ENCODE measurements around the gene MRPL28.
"Not testable (repeated sequence)": the region's sequence is repeated elsewhere in the genome, so short reads cannot be mapped to it uniquely, and the experiment has no call there.

DNA sequence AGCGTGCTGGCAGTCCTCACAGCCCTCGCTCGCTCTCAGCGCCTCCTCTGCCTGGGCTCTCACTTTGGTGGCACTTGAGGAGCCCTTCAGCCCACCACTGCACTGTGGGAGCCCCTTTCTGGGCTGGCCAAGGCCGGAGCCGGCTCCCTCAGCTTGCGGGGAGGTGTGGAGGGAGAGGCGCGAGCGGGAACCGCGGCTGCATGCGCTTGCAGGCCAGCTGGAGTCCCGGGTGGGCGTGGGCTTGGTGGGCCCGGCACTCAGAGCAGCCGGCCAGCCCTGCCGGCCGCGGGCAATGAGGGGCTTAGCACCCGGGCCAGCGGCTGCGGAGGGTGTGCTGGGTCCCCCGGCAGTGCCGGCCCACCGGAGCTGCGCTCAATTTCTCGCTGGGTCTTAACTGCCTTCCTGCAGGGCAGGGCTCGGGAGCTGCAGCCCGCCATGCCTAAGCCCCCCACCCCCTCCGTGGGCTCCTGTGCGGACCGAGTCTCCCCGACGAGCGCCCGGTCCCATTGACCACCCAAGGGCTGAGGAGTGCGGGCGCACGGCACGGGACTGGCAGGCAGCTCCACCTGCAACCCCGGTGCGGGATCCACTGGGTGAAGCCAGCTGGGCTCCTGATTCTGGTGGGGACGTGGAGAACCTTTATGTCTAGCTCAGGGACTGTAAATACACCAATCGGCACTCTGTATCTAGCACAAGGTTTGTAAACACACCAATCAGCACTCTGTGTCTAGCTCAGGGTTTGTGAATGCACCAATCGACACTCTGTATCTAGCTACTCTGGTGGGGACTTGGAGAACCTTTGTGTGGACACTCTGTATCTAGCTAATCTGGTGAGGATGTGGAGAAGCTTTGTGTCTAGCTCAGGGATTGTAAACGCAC lies 29.0 kb downstream of the MRPL28 start:
- TF ChIP-seq, protein P1, sequence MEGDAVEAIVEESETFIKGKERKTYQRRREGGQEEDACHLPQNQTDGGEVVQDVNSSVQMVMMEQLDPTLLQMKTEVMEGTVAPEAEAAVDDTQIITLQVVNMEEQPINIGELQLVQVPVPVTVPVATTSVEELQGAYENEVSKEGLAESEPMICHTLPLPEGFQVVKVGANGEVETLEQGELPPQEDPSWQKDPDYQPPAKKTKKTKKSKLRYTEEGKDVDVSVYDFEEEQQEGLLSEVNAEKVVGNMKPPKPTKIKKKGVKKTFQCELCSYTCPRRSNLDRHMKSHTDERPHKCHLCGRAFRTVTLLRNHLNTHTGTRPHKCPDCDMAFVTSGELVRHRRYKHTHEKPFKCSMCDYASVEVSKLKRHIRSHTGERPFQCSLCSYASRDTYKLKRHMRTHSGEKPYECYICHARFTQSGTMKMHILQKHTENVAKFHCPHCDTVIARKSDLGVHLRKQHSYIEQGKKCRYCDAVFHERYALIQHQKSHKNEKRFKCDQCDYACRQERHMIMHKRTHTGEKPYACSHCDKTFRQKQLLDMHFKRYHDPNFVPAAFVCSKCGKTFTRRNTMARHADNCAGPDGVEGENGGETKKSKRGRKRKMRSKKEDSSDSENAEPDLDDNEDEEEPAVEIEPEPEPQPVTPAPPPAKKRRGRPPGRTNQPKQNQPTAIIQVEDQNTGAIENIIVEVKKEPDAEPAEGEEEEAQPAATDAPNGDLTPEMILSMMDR (IDR thresholded peaks at IDR 0.05; ENCODE audit: extremely low read depth in 1 of 2, insufficient read depth in 1 of 2, low read depth in 1 of 2, low read length in 2 of 2), result not testable (repeated sequence)
- TF ChIP-seq, protein P2, sequence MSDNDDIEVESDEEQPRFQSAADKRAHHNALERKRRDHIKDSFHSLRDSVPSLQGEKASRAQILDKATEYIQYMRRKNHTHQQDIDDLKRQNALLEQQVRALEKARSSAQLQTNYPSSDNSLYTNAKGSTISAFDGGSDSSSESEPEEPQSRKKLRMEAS (IDR thresholded peaks at IDR 0.05; ENCODE audit: insufficient read depth, insufficient read length), result not testable (repeated sequence)
- not testable (repeated sequence) for TF ChIP-seq GATA2 (IDR thresholded peaks at IDR 0.05; ENCODE audit: insufficient read depth, insufficient read length, low read depth, low read length); EZH2 (IDR thresholded peaks at IDR 0.05; ENCODE audit: borderline replicate concordance, low read depth, low read length, severe bottlenecking); FOS (IDR thresholded peaks at IDR 0.05; ENCODE audit: borderline replicate concordance, insufficient read depth, low read length); POLR2AphosphoS5 (IDR thresholded peaks at IDR 0.05; ENCODE audit: insufficient read depth, low read depth, low read length); POLR2A (IDR thresholded peaks at IDR 0.05; ENCODE audit: low read depth, low read length); JUN (IDR thresholded peaks at IDR 0.05; ENCODE audit: borderline replicate concordance, insufficient read depth, insufficient read length, low read depth)

Data from endothelial cell of umbilical vein (primary cell).